HL-60 (cell line): ENCODE measurements around the gene NYAP1.

Experiments used
- CTCF ChIP-seq: IDR thresholded peaks from one replicate; pipeline ENCODE4 v1.5.1; 2011; ENCODE audit warnings: low read length, control low read depth, inconsistent platforms; ENCODE audit not compliant: insufficient read depth
- GABPA ChIP-seq: IDR thresholded peaks from 2 replicates; pipeline ENCODE4 v1.6.1; 2012; ENCODE audit warnings: low read depth
- POLR2AphosphoS5 ChIP-seq: IDR thresholded peaks from 2 replicates; pipeline ENCODE4 v1.6.1; 2012; ENCODE audit warnings: low read depth
- REST ChIP-seq: IDR thresholded peaks from 2 replicates; pipeline ENCODE4 v1.6.1; 2012; ENCODE audit warnings: low read depth; ENCODE audit not compliant: insufficient replicate concordance
- SPI1 ChIP-seq: IDR thresholded peaks from 2 replicates; pipeline ENCODE4 v1.6.1; 2012; ENCODE audit warnings: low read depth, mild to moderate bottlenecking, borderline replicate concordance

GRCh38 chr7:100515072-100515532 is 31.4 kb downstream of the NYAP1 start:
- TF ChIP-seq CTCF (no peak), REST (no peak), POLR2AphosphoS5 (no peak), SPI1 (no peak), GABPA (no peak)
